ENCODE measurements around the gene FRMPD2. TPM values are rescaled to one million over a fixed set of nuclear protein-coding genes. Genes with fewer than 3 reads are reported as not detected.

The FRMPD2 gene
- total RNA-seq, 1 experiment from 2014 or later, result not detected

DNA sequence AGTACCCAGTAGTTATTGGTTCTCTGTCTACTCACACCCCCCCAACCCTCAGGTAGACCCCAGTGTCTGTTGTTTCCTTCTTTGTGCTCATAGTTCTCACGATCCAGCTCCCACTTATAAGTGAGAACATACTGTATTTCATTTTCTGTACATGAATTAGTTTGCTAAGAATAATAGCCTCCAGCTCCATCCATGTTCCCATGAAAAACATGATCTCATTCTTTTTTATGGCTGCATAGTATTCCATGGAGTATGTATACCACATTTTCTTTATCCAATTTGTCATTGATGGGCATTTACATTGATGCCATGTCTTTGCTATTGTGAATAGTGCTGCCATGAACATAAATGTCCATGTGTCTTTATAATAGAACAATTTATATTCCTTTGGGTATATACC lies 2.6 kb upstream of the FRMPD2 start:
- ChIA-PET POLR2A (no interaction called here), CTCF (no interaction called here)
- Mint-ChIP-seq H3K4me3 (ENCODE audit: unreplicated experiment) (no peak overlapping the region), H3K9me3 (ENCODE audit: unreplicated experiment) (no peaks in the 10 kb centered on the region), H3K4me1 (ENCODE audit: low read depth, unreplicated experiment) (no peaks in the 10 kb centered on the region), H3K36me3 (ENCODE audit: insufficient read depth, unreplicated experiment) (no peaks in the 10 kb centered on the region), H3K27ac (ENCODE audit: unreplicated experiment) (no peak overlapping the region), H3K27me3 (ENCODE audit: insufficient read depth, unreplicated experiment) (peaks cover 3% of the 10 kb centered on the region)
- H3K27me3 ChIP-seq (replicated peaks; ENCODE audit: control insufficient read depth, insufficient read depth, low read length), result no peaks in the 10 kb centered on the region
- H3K4me3 ChIP-seq (ENCODE audit: low read depth, low read length), result no peak overlapping the region
- TF ChIP-seq, protein P1, sequence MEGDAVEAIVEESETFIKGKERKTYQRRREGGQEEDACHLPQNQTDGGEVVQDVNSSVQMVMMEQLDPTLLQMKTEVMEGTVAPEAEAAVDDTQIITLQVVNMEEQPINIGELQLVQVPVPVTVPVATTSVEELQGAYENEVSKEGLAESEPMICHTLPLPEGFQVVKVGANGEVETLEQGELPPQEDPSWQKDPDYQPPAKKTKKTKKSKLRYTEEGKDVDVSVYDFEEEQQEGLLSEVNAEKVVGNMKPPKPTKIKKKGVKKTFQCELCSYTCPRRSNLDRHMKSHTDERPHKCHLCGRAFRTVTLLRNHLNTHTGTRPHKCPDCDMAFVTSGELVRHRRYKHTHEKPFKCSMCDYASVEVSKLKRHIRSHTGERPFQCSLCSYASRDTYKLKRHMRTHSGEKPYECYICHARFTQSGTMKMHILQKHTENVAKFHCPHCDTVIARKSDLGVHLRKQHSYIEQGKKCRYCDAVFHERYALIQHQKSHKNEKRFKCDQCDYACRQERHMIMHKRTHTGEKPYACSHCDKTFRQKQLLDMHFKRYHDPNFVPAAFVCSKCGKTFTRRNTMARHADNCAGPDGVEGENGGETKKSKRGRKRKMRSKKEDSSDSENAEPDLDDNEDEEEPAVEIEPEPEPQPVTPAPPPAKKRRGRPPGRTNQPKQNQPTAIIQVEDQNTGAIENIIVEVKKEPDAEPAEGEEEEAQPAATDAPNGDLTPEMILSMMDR (IDR thresholded peaks at IDR 0.05; ENCODE audit: insufficient read depth in 1 of 2, low read depth in 1 of 2, low read length in 1 of 2, severe bottlenecking in 1 of 2, unreplicated experiment in 1 of 2), result no peak
- intact Hi-C loops (cut with micrococcal nuclease; ENCODE audit: unreplicated experiment), result no loop called here
- H3K9me3 ChIP-seq, result peaks cover 3% of the 10 kb centered on the region; the same call in 1 of the 2 replicates
- no TSS peak for BruUV-seq (replicated peaks)
- H3K36me3 ChIP-seq (ENCODE audit: control insufficient read depth, insufficient read depth, low read length), result no peaks in the 10 kb centered on the region
- no peak for DNase-seq
- no peaks in the 10 kb centered on the region for H3K4me1 ChIP-seq

DNA sequence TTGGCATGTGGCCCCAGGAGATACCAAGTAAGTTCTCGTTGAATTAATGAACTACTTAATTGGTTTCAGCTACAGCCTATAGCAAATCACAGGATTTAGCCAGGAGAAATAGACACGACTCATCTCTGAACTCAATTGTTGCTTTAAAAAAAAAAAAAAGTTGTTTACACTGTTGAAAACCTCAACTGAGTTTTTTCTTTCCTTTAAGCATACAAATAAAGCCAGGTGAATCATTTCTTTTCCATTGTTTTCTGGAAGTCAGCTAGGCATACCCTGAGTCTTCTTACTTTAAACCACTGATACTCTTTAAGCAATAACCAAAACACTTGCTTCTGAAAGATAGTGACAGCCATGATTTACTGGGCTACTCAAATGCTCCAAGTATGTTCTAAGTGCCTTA lies 755 bp downstream of the FRMPD2 start:
- TF ChIP-seq, protein P1 (IDR thresholded peaks at IDR 0.05; ENCODE audit: insufficient read depth in 1 of 2, low read depth in 1 of 2, low read length in 1 of 2, severe bottlenecking in 1 of 2, unreplicated experiment in 1 of 2), result no peak
- Mint-ChIP-seq H3K36me3 (ENCODE audit: insufficient read depth, unreplicated experiment) (no peaks in the 10 kb centered on the region), H3K9me3 (ENCODE audit: unreplicated experiment) (no peaks in the 10 kb centered on the region), H3K4me1 (ENCODE audit: low read depth, unreplicated experiment) (no peaks in the 10 kb centered on the region), H3K27ac (ENCODE audit: unreplicated experiment) (no peak overlapping the region), H3K4me3 (ENCODE audit: unreplicated experiment) (no peak overlapping the region), H3K27me3 (ENCODE audit: insufficient read depth, unreplicated experiment) (peaks cover 5% of the 10 kb centered on the region)
- Histone ChIP-seq H3K36me3 (ENCODE audit: control insufficient read depth, insufficient read depth, low read length) (no peaks in the 10 kb centered on the region), H3K4me3 (ENCODE audit: low read depth, low read length) (no peak overlapping the region), H3K9me3 (no peaks in the 10 kb centered on the region; the same call in 1 of the 2 replicates), H3K4me1 (no peaks in the 10 kb centered on the region), H3K27me3 (replicated peaks; ENCODE audit: control insufficient read depth, insufficient read depth, low read length) (no peaks in the 10 kb centered on the region)
- intact Hi-C loops (cut with micrococcal nuclease; ENCODE audit: unreplicated experiment), result no loop called here
- CTCF ChIA-PET, result no interaction called here
- POLR2A ChIA-PET, result no interaction called here
- BruUV-seq (replicated peaks), result no TSS peak
- DNase-seq, result no peak

DNA sequence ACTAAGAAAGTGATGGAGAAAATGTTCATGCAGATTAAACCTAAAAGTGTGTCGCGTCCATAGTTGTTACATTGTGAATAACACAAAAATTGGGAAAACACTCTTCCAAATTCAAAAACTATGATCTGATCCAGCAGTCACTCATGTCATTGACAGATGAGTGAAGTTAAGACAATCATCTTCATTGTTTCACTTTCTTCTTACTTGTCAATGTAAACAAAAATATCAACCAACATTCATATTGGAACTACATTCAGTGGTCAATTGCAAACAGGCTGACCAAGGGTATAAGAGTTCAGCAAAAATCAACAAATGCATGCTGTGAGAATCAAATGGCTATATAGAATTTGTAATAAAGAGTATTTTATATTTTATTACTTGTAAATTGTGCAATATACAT lies 1.8 kb downstream of the FRMPD2 start:
- no peak overlapping the region for H3K27ac Mint-ChIP-seq (ENCODE audit: unreplicated experiment)
- no TSS peak for BruUV-seq (replicated peaks)
- intact Hi-C loops (cut with micrococcal nuclease; ENCODE audit: unreplicated experiment), result no loop called here
- peaks cover 9% of the 10 kb centered on the region for H3K27me3 Mint-ChIP-seq (ENCODE audit: insufficient read depth, unreplicated experiment)
- no peak for DNase-seq
- CTCF ChIA-PET, result no interaction called here
- H3K4me3 Mint-ChIP-seq (ENCODE audit: unreplicated experiment), result no peak overlapping the region
- H3K4me1 Mint-ChIP-seq (ENCODE audit: low read depth, unreplicated experiment), result no peaks in the 10 kb centered on the region
- no peaks in the 10 kb centered on the region for H3K4me1 ChIP-seq
- no peaks in the 10 kb centered on the region for H3K27me3 ChIP-seq (replicated peaks; ENCODE audit: control insufficient read depth, insufficient read depth, low read length)
- no peaks in the 10 kb centered on the region; the same call in 1 of the 2 replicates for H3K9me3 ChIP-seq
- no peak overlapping the region for H3K4me3 ChIP-seq (ENCODE audit: low read depth, low read length)
- TF ChIP-seq, protein P1 (IDR thresholded peaks at IDR 0.05; ENCODE audit: insufficient read depth in 1 of 2, low read depth in 1 of 2, low read length in 1 of 2, severe bottlenecking in 1 of 2, unreplicated experiment in 1 of 2), result no peak
- H3K9me3 Mint-ChIP-seq (ENCODE audit: unreplicated experiment), result no peaks in the 10 kb centered on the region
- H3K36me3 Mint-ChIP-seq (ENCODE audit: insufficient read depth, unreplicated experiment), result no peaks in the 10 kb centered on the region
- H3K36me3 ChIP-seq (ENCODE audit: control insufficient read depth, insufficient read depth, low read length), result no peaks in the 10 kb centered on the region
- POLR2A ChIA-PET, result no interaction called here

Data from Caco-2 (cell line).